ENCODE results near the gene TMBIM1.

The TMBIM1 gene

GRCh38 chr2:218266316-218266979 is 25.9 kb downstream of the TMBIM1 start:
- Histone ChIP-seq H3F3A (ENCODE audit: insufficient read depth, low read length) (no peaks in the 10 kb centered on the region), H2AFZ (ENCODE audit: low read length) (no peak overlapping the region), H3K9me3 (ENCODE audit: low read length) (no peaks in the 10 kb centered on the region), H3K4me2 (ENCODE audit: low read length) (no peak overlapping the region), H3K4me1 (ENCODE audit: insufficient read depth, low read length, severe bottlenecking) (peaks cover 13% of the 10 kb centered on the region), H3K9me2 (ENCODE audit: low read depth, low read length) (no peaks in the 10 kb centered on the region), H3K4me3 (ENCODE audit: low read depth, low read length, poor library complexity, severe bottlenecking) (no peak overlapping the region), H3K9ac (ENCODE audit: low read length) (no peak overlapping the region), H3K27ac (ENCODE audit: low read depth, low read length, poor library complexity, severe bottlenecking) (no peak overlapping the region), H4K20me1 (ENCODE audit: insufficient read depth, low read length) (no peaks in the 10 kb centered on the region), H3K79me2 (ENCODE audit: insufficient read depth, low read length) (0 out of 2 replicates have a peak, but pooled peaks cover 2% of the 10 kb centered on the region), H3K36me3 (ENCODE audit: insufficient read depth, low read length) (peaks cover 35% of the 10 kb centered on the region), H3K27me3 (ENCODE audit: insufficient read depth, low read length) (no peaks in the 10 kb centered on the region)
- TF ChIP-seq CTCF (IDR thresholded peaks at IDR 0.05; ENCODE audit: low read length): no peak
- TF ChIP-seq EZH2 (IDR thresholded peaks at IDR 0.05; ENCODE audit: borderline replicate concordance, low read length): no peak

DNA sequence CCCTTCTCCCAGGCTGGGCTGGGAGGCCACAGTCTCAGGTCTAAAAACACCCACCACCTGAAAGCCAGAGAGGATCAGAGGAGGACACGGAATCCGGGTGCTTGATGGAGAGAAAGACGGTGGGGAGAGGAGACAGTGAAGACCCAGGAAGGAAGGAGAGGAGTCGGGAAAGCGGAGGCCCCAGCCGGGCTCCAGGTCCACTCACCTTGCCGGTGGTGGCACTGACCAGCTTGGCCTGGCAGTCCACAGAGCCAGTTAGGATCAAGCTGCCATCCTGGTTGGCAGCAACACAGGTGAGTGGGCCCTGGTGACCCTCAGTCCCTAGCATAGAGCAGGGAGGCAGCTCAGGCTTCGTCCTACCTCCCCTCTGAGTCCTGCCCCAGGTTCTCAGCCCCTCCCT is 26.7 kb downstream of the TMBIM1 start:
- H3K9me3 ChIP-seq (ENCODE audit: low read length): no peaks in the 10 kb centered on the region
- no peak overlapping the region for H3K4me2 ChIP-seq (ENCODE audit: low read length)
- no peak overlapping the region for H3K9ac ChIP-seq (ENCODE audit: low read length)
- no peaks in the 10 kb centered on the region for H3K27me3 ChIP-seq (ENCODE audit: insufficient read depth, low read length)
- no peak overlapping the region for H2AFZ ChIP-seq (ENCODE audit: low read length)
- no peak overlapping the region for H3K4me3 ChIP-seq (ENCODE audit: low read depth, low read length, poor library complexity, severe bottlenecking)
- H3K9me2 ChIP-seq (ENCODE audit: low read depth, low read length): no peaks in the 10 kb centered on the region
- no peaks in the 10 kb centered on the region for H4K20me1 ChIP-seq (ENCODE audit: insufficient read depth, low read length)
- TF ChIP-seq CTCF (IDR thresholded peaks at IDR 0.05; ENCODE audit: low read length) (no peak), EZH2 (IDR thresholded peaks at IDR 0.05; ENCODE audit: borderline replicate concordance, low read length) (no peak)
- no peak overlapping the region for H3K27ac ChIP-seq (ENCODE audit: low read depth, low read length, poor library complexity, severe bottlenecking)
- H3K4me1 ChIP-seq (ENCODE audit: insufficient read depth, low read length, severe bottlenecking): peaks cover 7% of the 10 kb centered on the region
- H3K36me3 ChIP-seq (ENCODE audit: insufficient read depth, low read length): peaks cover 35% of the 10 kb centered on the region
- no peaks in the 10 kb centered on the region for H3K79me2 ChIP-seq (ENCODE audit: insufficient read depth, low read length)
- no peaks in the 10 kb centered on the region for H3F3A ChIP-seq (ENCODE audit: insufficient read depth, low read length)

DNA sequence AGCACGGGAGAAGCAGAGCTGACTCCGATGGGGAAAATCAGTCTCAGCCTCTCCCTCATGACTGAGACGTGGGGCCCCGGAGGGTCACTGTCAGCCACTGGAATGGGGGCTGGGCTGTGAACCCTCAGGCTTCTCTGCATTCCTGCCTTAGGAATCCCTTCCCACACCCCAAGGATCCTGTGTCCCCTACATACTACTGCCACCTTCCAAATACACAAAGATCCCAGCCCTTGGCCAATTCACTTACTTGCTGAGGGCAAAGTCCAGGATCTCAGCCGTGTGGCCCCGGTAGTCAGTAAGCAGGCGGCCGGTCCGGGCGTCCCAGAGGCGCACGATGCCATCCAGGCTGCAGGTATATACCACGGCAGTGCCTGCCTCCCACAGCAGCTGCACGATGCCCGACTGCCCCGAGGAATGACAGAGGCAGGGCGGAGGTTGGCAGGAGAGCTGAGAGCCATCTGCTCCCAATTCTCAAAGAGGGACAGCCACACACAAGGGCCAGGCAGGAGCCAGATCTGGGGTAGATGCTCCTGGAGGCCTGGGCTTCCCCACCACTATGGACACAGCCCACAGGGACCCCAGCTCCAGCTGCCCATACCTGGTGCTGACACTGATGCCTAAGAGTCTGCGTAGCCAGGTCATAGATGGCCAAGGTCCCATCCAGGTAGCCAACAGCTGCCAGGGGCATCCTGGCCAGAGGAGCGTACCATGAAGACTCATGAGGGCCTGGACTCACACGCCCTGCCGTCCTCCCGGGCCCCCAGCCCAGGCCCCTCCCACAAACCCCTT is 27.3 kb downstream of the TMBIM1 start:
- Histone ChIP-seq H3K9me2 (ENCODE audit: low read depth, low read length) (no peaks in the 10 kb centered on the region), H3K4me1 (ENCODE audit: insufficient read depth, low read length, severe bottlenecking) (peaks cover 7% of the 10 kb centered on the region), H3K27ac (ENCODE audit: low read depth, low read length, poor library complexity, severe bottlenecking) (no peak overlapping the region), H3K9me3 (ENCODE audit: low read length) (no peaks in the 10 kb centered on the region), H3K9ac (ENCODE audit: low read length) (no peak overlapping the region), H4K20me1 (ENCODE audit: insufficient read depth, low read length) (no peaks in the 10 kb centered on the region), H3F3A (ENCODE audit: insufficient read depth, low read length) (no peaks in the 10 kb centered on the region), H3K4me2 (ENCODE audit: low read length) (no peak overlapping the region), H3K36me3 (ENCODE audit: insufficient read depth, low read length) (peaks cover 35% of the 10 kb centered on the region), H3K4me3 (ENCODE audit: low read depth, low read length, poor library complexity, severe bottlenecking) (no peak overlapping the region), H3K79me2 (ENCODE audit: insufficient read depth, low read length) (no peaks in the 10 kb centered on the region), H3K27me3 (ENCODE audit: insufficient read depth, low read length) (no peaks in the 10 kb centered on the region), H2AFZ (ENCODE audit: low read length) (no peak overlapping the region)
- TF ChIP-seq CTCF (IDR thresholded peaks at IDR 0.05; ENCODE audit: low read length): no peak
